ENCODE results near the gene PRDM4. TPM values are rescaled to one million over a fixed set of nuclear protein-coding genes. Genes with fewer than 3 reads are reported as not detected.

PRDM4 gene
- total RNA-seq, 2 experiments from 2014 or later = 19.3 to 21.7 TPM

GRCh38 chr12:107801150-107801549, 40.2 kb upstream of the PRDM4 start:
- no peaks in the 10 kb centered on the region for H3K36me3 Mint-ChIP-seq (ENCODE audit: low read depth)
- peaks cover 9% of the 10 kb centered on the region for H3K27me3 Mint-ChIP-seq
- intact Hi-C loops (cut with micrococcal nuclease) = no loop called here
- ChIA-PET POLR2A (no interaction called here), CTCF (no interaction called here)
- H3K27ac Mint-ChIP-seq = no peak overlapping the region
- ATAC-seq (no peak), DNase-seq (no peak)
- no peak overlapping the region for H3K4me3 Mint-ChIP-seq
- TF ChIP-seq CTCF (IDR thresholded peaks at IDR 0.05) = no peak
- H3K4me1 Mint-ChIP-seq (ENCODE audit: low read depth) = no peaks in the 10 kb centered on the region
- H3K9me3 Mint-ChIP-seq = no peaks in the 10 kb centered on the region

GRCh38 chr12:107798580-107798979, 37.6 kb upstream of the PRDM4 start:
- Mint-ChIP-seq H3K4me1 (ENCODE audit: low read depth) (no peaks in the 10 kb centered on the region), H3K9me3 (no peaks in the 10 kb centered on the region), H3K27ac (no peak overlapping the region), H3K4me3 (no peak overlapping the region), H3K27me3 (peaks cover 22% of the 10 kb centered on the region), H3K36me3 (ENCODE audit: low read depth) (no peaks in the 10 kb centered on the region)
- no peak for TF ChIP-seq CTCF (IDR thresholded peaks at IDR 0.05)
- ChIA-PET CTCF (no interaction called here), POLR2A (no interaction called here)
- intact Hi-C loops (cut with micrococcal nuclease) = no loop called here
- DNase-seq (no peak), ATAC-seq (no peak)

GRCh38 chr12:107794451-107794850, 33.5 kb upstream of the PRDM4 start:
- H3K4me1 Mint-ChIP-seq (ENCODE audit: low read depth) = no peaks in the 10 kb centered on the region
- H3K4me3 Mint-ChIP-seq = no peak overlapping the region
- peaks cover 6% of the 10 kb centered on the region for H3K9me3 Mint-ChIP-seq
- H3K36me3 Mint-ChIP-seq (ENCODE audit: low read depth) = no peaks in the 10 kb centered on the region
- ChIA-PET POLR2A (no interaction called here), CTCF (no interaction called here)
- TF ChIP-seq CTCF (IDR thresholded peaks at IDR 0.05) = no peak
- no peak overlapping the region for H3K27ac Mint-ChIP-seq
- intact Hi-C loops (cut with micrococcal nuclease) = no loop called here
- ATAC-seq = no peak
- H3K27me3 Mint-ChIP-seq = peaks cover 19% of the 10 kb centered on the region
- DNase-seq = no peak

- Mint-ChIP-seq H3K27ac (no peak overlapping the region), H3K27me3 (peaks cover 17% of the 10 kb centered on the region), H3K4me3 (no peak overlapping the region), H3K4me1 (ENCODE audit: low read depth) (no peaks in the 10 kb centered on the region), H3K36me3 (ENCODE audit: low read depth) (no peaks in the 10 kb centered on the region), H3K9me3 (peaks cover 6% of the 10 kb centered on the region)
- CTCF ChIA-PET = no interaction called here
- TF ChIP-seq CTCF (IDR thresholded peaks at IDR 0.05) = no peak
- intact Hi-C loops (cut with micrococcal nuclease) = no loop called here
- no peak for DNase-seq
- ATAC-seq = no peak
- POLR2A ChIA-PET = no interaction called here
Observed at GRCh38 chr12:107791465-107792089, 30.6 kb upstream of the PRDM4 start.

- Mint-ChIP-seq H3K27ac (no peak overlapping the region), H3K4me1 (ENCODE audit: low read depth) (no peaks in the 10 kb centered on the region), H3K4me3 (no peak overlapping the region), H3K27me3 (peaks cover 1% of the 10 kb centered on the region), H3K36me3 (ENCODE audit: low read depth) (no peaks in the 10 kb centered on the region), H3K9me3 (peaks cover 6% of the 10 kb centered on the region)
- ATAC-seq (no peak), DNase-seq (no peak)
- CTCF ChIA-PET = no interaction called here
- intact Hi-C loops (cut with micrococcal nuclease) = no loop called here
- POLR2A ChIA-PET = interaction anchor here (0.6 kb wide), 1 partner anchor 575 kb away, joined by 4 read pairs; no protein-coding TSS in a partner anchor
- no peak for TF ChIP-seq CTCF (IDR thresholded peaks at IDR 0.05)
Observed at GRCh38 chr12:107788690-107789458, 27.9 kb upstream of the PRDM4 start.

Measured in activated CD8-positive, alpha-beta T cell treated with anti-CD3 and anti-CD28 coated beads for 36 hours (primary cell).